ENCODE results near the gene CATSPERZ.

GRCh38 chr11:64278576-64279190 lies 21.5 kb upstream of the CATSPERZ start:
- TF ChIP-seq EZH2 (IDR thresholded peaks at IDR 0.05; ENCODE audit: low read depth) (no peak), CTCF (conservative IDR thresholded peaks at IDR 0.05) (no peak)
